ENCODE results near the gene ATP13A3.

Gene ATP13A3

DNA sequence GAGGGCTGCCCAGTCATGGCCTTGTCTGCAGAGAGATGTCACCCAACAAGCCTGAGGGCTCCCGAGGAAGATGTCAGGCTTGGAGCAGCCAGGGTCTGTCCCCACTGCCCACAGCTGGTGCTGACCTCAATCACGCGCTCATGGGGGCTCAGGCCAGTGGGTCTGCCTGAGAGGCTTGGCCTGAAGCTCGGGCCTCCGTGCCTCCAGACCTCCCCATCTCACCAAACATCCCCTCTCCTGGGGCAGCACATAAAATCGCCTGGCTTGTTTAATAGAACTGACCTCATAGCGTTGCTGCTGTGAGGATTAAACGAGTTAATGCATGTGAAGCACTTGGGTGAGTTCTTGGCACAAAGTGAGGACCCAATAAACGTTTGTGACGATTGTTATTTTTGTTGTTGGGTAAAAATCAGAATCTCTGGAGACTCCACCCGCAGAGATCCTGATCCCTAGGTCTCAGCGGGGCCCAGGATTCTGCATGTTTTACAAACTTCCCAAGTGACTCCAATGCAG is 120.8 kb downstream of the ATP13A3 start:
- Mint-ChIP-seq H3K27me3 (peaks cover 68% of the 10 kb centered on the region), H3K9me3 (no peaks in the 10 kb centered on the region), H3K27ac (no peak overlapping the region), H3K36me3 (no peaks in the 10 kb centered on the region), H3K4me3 (no peak overlapping the region), H3K4me1 (no peaks in the 10 kb centered on the region)
- DNase-seq, result no peak
- CTCF ChIA-PET, result no interaction called here

DNA sequence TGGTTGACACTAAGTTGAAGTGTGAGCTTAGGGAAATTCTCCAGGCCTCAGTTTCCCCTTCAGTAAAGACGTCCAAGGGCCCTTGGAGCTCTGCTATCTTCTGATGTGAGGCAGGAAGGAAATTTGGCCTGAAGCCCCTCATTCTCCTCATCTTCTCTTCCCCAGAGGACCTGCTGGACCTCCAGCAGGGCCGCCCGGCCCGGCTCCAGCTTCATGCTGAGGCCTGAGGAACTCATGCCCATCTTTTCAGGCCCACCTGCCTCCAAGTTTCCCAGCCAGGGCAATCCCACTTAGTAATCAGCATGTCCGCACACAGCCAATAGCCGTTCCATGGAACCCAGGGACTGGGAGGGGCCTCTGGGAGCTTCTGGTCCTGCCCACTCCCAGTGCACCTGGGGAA is 121.3 kb downstream of the ATP13A3 start:
- no peaks in the 10 kb centered on the region for H3K9me3 Mint-ChIP-seq
- no peak overlapping the region for H3K4me3 Mint-ChIP-seq
- CTCF ChIA-PET, result no interaction called here
- DNase-seq, result no peak
- peaks cover 67% of the 10 kb centered on the region for H3K27me3 Mint-ChIP-seq
- no peak overlapping the region for H3K27ac Mint-ChIP-seq
- no peaks in the 10 kb centered on the region for H3K4me1 Mint-ChIP-seq
- no peaks in the 10 kb centered on the region for H3K36me3 Mint-ChIP-seq

- H3K27me3 Mint-ChIP-seq, result peaks cover 68% of the 10 kb centered on the region
- no peak overlapping the region for H3K4me3 Mint-ChIP-seq
- H3K36me3 Mint-ChIP-seq, result no peaks in the 10 kb centered on the region
- no peaks in the 10 kb centered on the region for H3K9me3 Mint-ChIP-seq
- DNase-seq, result no peak
- CTCF ChIA-PET, result interaction anchor here (1.1 kb wide), 1 partner anchor 21 kb away, joined by 6 read pairs; no protein-coding TSS in a partner anchor
- no peaks in the 10 kb centered on the region for H3K4me1 Mint-ChIP-seq
- peak overlapping the region; percentile 65 for H3K27ac Mint-ChIP-seq
These were observed 122.0 kb downstream of the ATP13A3 start for GRCh38 chr3:194364652-194365434.

GRCh38 chr3:194364314-194364651 is 122.5 kb downstream of the ATP13A3 start:
- peaks cover 64% of the 10 kb centered on the region for H3K27me3 Mint-ChIP-seq
- H3K27ac Mint-ChIP-seq, result no peak overlapping the region
- H3K4me3 Mint-ChIP-seq, result no peak overlapping the region
- no peaks in the 10 kb centered on the region for H3K4me1 Mint-ChIP-seq
- no peak for DNase-seq
- H3K9me3 Mint-ChIP-seq, result no peaks in the 10 kb centered on the region
- CTCF ChIA-PET, result interaction anchor here (1.1 kb wide), 1 partner anchor 20 kb away, joined by 6 read pairs; no protein-coding TSS in a partner anchor
- H3K36me3 Mint-ChIP-seq, result no peaks in the 10 kb centered on the region

GRCh38 chr3:194360568-194360967 is 126.2 kb downstream of the ATP13A3 start:
- no peak overlapping the region for H3K4me3 Mint-ChIP-seq
- CTCF ChIA-PET, result interaction anchor here (5.5 kb wide), 1 partner anchor 16 kb away, joined by 32 read pairs; no protein-coding TSS in a partner anchor
- no peak overlapping the region for H3K27ac Mint-ChIP-seq
- no peaks in the 10 kb centered on the region for H3K9me3 Mint-ChIP-seq
- H3K4me1 Mint-ChIP-seq, result no peaks in the 10 kb centered on the region
- peaks cover 46% of the 10 kb centered on the region for H3K27me3 Mint-ChIP-seq
- no peak for DNase-seq
- H3K36me3 Mint-ChIP-seq, result no peaks in the 10 kb centered on the region

DNA sequence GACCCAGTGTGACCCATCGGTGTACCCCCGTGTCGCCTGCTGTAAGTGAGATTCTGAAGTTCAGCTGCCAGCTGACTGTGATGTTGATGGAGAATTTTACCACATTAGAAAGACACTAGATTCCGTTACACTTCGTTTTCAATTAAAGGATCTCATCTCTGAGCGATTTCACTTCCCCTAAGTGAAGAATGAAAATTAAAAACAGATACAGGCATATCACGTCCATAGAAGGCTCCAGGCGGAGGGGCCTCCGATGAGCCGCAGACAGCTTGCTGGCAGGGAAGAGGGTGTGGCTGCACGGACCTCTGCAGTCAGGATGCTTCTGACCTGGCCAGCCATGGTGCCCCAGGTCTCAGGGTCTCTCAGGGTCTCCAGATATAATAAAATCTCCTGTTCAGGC is 129.1 kb downstream of the ATP13A3 start:
- no peaks in the 10 kb centered on the region for H3K36me3 Mint-ChIP-seq
- H3K4me3 Mint-ChIP-seq, result no peak overlapping the region
- no peak for DNase-seq
- CTCF ChIA-PET, result interaction anchor here (5.5 kb wide), 1 partner anchor 13 kb away, joined by 32 read pairs; no protein-coding TSS in a partner anchor
- H3K4me1 Mint-ChIP-seq, result peaks cover 3% of the 10 kb centered on the region
- H3K27me3 Mint-ChIP-seq, result peaks cover 45% of the 10 kb centered on the region
- H3K9me3 Mint-ChIP-seq, result no peaks in the 10 kb centered on the region
- H3K27ac Mint-ChIP-seq, result no peak overlapping the region

DNA sequence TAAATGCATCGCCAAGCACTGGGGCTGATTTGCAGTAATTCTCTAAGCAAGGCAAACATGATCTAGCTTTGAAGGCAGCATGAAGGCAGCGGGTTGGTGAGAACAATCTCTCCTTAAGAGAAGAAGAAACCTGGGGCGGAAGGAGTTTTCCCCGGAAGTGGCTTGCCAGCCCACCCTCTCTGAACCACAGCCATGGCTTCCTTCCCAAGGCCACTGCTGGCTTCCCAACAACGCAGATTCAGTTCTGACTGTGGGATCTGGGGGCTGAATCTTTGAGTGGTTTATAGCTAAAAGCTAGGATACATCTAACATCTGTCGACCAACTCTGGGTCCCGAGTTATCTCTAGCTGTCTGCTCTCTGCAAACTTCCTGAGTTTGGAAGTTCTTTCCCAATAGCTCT is 131.4 kb downstream of the ATP13A3 start:
- H3K9me3 Mint-ChIP-seq, result no peaks in the 10 kb centered on the region
- H3K27me3 Mint-ChIP-seq, result peaks cover 29% of the 10 kb centered on the region
- no peak overlapping the region for H3K27ac Mint-ChIP-seq
- CTCF ChIA-PET, result interaction anchor here (0.8 to 5.5 kb wide), 3 partner anchors 10 to 52 kb away, joined by 3 to 32 read pairs (median 4); no protein-coding TSS in a partner anchor
- no peak for DNase-seq
- H3K4me3 Mint-ChIP-seq, result no peak overlapping the region
- no peaks in the 10 kb centered on the region for H3K36me3 Mint-ChIP-seq
- peaks cover 3% of the 10 kb centered on the region for H3K4me1 Mint-ChIP-seq

DNA sequence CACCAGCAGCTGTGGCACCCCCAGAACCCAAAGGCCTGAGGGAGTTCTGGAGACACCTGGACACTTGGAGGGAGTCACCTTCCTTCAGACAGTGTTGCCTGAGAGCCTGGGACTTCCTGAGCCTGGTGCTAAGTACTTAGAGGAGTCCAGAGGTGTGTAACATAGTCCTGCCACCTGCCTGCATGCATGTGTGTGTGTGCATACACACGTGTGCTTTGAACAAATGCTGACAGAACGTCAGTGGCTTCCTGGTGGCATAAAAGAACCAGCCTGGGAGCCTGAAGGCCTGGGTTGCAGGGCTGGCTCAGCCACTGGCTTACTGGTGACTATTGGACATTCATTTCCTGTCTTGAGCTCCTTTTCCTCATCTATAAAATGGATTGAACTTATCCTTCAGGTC is 132.5 kb downstream of the ATP13A3 start:
- CTCF ChIA-PET, result no interaction called here
- Mint-ChIP-seq H3K4me1 (peaks cover 3% of the 10 kb centered on the region), H3K27ac (no peak overlapping the region), H3K4me3 (no peak overlapping the region), H3K27me3 (peaks cover 22% of the 10 kb centered on the region), H3K36me3 (no peaks in the 10 kb centered on the region), H3K9me3 (no peaks in the 10 kb centered on the region)
- no peak for DNase-seq
